NOMO-1 (cell line): ENCODE data around the gene PTGS1.
A peak's percentile ranks its signal among the peaks of the same experiment; 100 is the strongest.
"Not testable (repeated sequence)": the region's sequence is repeated elsewhere in the genome, so short reads cannot be mapped to it uniquely, and the experiment has no call there.

Experiments used
- DNase-seq, 2 experiments: peaks; one replicate each; lab custom pipeline; 2025; ENCODE audit not compliant: unreplicated experiment in 2 of 2; lab: John Stamatoyannopoulos, UW

The PTGS1 gene

GRCh38 chr9:122346478-122347347 lies 24.1 kb upstream of the PTGS1 start:
- DNase-seq: peak; percentile 2 to 18

DNA sequence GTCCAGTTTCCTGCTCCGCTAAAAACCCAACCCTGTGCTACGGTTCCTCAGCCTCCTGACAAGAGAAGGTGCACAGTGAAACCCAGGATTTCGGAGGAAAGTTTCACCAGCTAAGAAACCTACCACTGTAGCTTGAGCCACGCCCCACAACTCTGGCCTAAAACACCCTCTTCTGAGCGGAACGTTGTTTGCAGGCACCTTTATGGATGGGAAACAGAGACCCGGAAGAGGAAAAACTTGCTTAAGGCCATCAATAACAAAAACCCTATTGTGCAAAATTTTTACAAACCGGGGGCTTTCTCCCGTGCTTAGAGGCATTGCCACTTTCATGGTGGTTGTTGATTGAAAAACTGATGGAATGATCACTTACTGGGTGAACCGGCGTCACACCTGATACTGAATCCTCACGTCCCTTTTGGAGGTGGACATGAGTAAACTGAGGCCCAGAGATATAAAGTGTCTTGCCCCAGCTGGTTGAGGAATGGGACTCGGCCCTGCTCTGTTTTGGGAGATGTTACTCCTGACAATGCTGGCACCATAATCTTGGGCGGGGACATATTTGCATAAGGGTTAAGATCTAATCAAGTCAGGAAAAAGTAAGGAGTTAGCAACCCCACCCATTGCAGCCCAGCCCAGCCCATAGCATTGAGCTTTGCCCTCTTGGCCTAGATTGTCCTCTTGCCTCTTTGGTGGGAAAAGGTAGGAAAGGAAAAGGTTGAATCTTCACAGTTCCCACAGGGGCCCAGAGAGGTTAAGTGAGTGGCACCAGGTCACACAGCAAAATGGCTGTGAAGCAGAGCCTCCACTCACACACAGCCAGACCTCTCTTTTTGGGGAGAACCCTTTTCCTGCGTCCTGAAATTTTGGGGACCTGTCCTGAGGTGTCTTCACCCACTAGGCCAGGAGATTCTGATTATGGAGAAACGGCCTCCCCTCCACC lies 23.2 kb upstream of the PTGS1 start:
- DNase-seq: peak; percentile 42 to 61

DNA sequence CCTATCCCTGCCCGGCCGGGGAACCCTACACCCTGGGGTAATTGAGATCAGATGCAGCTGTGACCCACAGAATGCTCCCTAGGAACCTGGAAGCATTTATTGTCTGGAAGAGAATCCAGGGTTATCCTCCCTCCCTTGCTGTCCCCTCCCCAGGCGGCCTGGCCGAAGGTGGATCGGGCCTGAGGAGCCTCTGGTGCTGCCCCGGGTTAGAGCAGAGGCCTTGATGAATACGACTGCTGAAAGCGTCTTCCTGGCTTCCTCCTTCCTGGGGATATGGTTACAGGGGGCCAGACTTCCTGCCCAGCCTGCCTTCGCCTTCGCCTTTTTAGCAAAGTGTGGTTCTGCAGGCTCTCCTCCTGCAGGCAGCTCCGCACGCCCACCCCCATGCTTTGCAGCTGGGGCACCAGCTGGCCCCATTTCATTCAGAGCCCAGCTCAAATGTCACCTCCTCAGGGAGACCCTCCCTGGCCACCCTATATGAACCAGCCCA lies 22.5 kb upstream of the PTGS1 start:
- no peak for DNase-seq

- no peak for DNase-seq
Observed at GRCh38 chr9:122348791-122349190, 22.0 kb upstream of the PTGS1 start.

DNA sequence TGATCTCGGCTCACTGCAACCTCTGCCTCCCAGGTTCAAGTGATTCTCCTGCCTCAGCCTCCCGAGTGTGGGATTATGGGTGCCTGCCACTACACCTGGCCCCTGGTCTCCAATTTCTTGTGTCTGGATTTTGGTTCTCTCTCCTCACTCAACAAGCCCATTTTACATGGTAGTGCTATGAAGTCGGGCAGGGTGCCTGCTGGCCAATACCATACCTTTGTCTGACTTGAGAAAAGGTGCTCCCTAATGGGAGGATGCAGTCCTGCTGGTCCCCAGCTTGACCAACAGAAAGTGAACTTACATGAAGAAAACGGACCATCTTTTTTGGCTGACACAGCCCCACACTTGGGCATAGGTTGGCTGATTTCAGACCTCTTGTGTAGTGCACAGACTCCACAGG lies 21.6 kb upstream of the PTGS1 start:
- no peak for DNase-seq

GRCh38 chr9:122350577-122351355 lies 20.1 kb upstream of the PTGS1 start:
- DNase-seq: peak; percentile 55 to 79

GRCh38 chr9:122354536-122355199 lies 16.2 kb upstream of the PTGS1 start:
- no peak for DNase-seq

GRCh38 chr9:122355336-122355875 lies 15.4 kb upstream of the PTGS1 start:
- DNase-seq: no peak

DNA sequence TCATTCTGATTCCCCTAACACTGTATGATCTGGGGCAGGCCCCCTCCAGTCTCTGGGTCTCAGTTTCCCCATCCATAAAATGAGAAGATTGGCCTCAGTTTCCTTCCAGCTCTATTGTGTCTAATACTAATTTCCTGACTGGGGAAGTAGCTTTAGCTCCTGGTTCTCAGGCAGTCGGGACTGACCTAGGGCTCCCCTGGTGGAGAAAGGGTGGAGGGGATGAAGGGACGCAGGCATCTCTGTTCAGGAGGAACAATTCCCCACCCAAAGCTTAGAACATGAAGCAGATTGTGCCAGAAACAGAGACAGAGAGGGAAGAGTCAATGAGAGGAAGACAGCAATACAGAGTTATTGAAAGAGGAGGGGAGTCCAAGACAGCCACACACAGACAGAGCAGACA lies 14.2 kb upstream of the PTGS1 start:
- DNase-seq: no peak

GRCh38 chr9:122360891-122361290 lies 9.9 kb upstream of the PTGS1 start:
- DNase-seq: no peak

GRCh38 chr9:122363131-122363530 lies 7.7 kb upstream of the PTGS1 start:
- not testable (repeated sequence) for DNase-seq

DNA sequence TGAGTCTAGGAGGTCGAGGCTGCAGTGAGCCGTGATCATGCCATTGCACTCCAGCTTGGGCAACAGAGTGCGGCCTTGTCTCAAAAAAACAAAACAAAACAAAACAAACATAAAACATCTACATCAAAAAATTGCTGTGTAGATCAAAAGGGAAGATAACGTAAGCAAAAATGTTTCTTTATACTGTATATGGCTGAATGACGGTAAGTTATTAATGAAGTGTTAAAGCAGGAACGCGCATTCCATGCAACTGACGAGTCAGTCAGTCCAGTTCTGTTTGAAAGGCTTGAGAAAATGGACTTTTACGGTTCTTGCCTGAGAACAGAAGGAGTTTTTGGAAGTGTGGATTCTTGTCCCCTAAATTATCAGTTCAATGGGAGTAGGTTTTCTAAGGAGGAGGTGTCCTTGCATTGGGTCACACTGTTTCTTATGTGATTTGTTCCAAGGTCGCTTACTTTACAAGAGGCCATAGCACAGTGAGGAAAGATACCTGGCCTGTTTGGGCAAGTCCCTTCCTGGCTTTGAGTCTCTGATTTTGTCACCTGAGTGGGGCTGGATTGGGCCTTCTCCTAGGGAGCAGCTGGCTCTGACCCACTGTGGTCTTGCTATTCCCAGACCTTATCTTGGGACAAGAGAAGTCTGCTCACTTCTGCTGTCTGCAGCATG lies 6.6 kb upstream of the PTGS1 start:
- no peak for DNase-seq

DNA sequence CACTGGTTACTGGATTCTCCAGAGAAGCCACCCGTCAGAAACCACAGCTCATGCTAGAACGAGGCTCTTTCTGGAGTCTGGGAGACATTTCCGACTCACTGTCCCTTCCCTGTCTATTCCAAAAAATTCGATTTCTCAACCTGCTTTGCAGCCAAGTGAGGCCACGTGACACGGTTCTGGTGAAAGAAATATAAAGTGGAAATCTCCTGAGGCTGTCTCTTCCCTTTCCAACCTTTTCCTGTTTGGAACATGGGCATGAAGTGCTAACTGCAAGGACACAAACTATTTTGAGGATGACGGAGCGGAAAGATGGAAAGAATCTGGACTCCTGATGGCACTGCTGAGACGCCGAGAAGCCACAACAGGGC lies 6.1 kb upstream of the PTGS1 start:
- no peak for DNase-seq

GRCh38 chr9:122366074-122366660 lies 4.7 kb upstream of the PTGS1 start:
- DNase-seq: no peak

GRCh38 chr9:122367065-122367464 lies 3.8 kb upstream of the PTGS1 start:
- DNase-seq: no peak

GRCh38 chr9:122367774-122368460 lies 2.9 kb upstream of the PTGS1 start:
- DNase-seq: no peak

DNA sequence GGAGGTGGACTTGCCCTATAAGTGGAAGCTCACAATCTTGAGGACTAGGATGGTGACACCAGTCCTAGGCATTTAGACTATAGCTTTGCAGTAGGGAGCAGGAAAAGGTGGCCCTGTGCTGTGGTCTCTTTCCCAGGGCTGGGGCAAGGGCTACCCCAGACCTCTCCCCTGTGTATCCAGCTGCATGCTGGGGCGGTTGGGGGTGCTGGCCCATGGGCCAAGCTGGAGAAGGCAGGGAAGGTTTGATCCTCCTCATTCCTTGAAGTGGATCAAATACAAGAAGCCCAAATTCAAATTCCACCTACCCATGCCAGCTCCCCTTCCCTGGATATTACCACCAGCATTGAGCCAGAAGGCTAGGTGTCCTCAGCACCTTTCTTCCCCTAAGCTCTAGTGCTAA lies 2.2 kb upstream of the PTGS1 start:
- DNase-seq: no peak

DNA sequence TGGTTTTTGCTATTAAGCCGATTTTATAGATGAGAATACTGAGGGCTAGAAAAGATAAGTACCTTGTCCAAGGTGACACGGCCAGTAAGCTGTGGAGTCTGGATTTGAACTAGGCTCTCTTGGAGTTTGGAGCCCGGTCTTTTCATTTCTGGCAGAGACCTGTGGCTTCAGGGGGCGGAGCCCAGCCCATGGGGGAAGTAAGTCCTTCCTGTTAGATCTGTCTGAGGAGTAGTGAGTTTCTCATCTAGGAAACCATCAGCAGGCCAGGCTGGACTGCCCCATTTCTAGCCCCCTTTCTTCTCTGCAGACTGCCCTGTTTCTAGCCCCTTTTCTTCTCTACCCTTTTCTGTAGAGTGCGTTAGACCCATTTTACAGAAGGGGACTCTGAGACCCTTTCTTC lies 521 bp upstream of the PTGS1 start:
- peak; percentile 63 to 77 for DNase-seq
